ENCODE data around the gene KLRG1. TPM values are rescaled to one million over a fixed set of nuclear protein-coding genes. Genes with fewer than 3 reads are reported as not detected.

The KLRG1 gene
- total and polyA plus RNA-seq, 9 of the 15 experiments (the other 6 are each of a cell fraction or from before 2014, with no cell fraction given): 1.4 to 7.2 (median 2.1) TPM

- CTCF ChIA-PET (ENCODE audit: low intra/inter-chr PET ratio): no interaction called here
Measured at GRCh38 chr12:9047105-9047504, 57.8 kb downstream of the KLRG1 start.

More at GRCh38 chr12:9047105-9047504, 57.8 kb downstream of the KLRG1 start:
- no peak overlapping the region for H2AFZ ChIP-seq (ENCODE audit: low read depth, low read length)
- TF ChIP-seq EP400 (IDR thresholded peaks at IDR 0.05): no peak
- no peak for TF ChIP-seq SMAD1 (IDR thresholded peaks at IDR 0.05; ENCODE audit: low read depth, low read length, partially characterized antibody)
- no peak for TF ChIP-seq IRF9 (tag; IDR thresholded peaks at IDR 0.05)
- TF ChIP-seq CBFA2T2 (conservative IDR thresholded peaks at IDR 0.05): no peak
- no peak for TF ChIP-seq CLOCK (CRISPR knock-in tag; IDR thresholded peaks at IDR 0.05; ENCODE audit: borderline replicate concordance)
- TF ChIP-seq ZBTB1 (CRISPR knock-in tag; IDR thresholded peaks at IDR 0.05; ENCODE audit: borderline replicate concordance, low read depth): no peak
- no peak for TF ChIP-seq DEAF1 (CRISPR knock-in tag; IDR thresholded peaks at IDR 0.05)
- TF ChIP-seq EHMT2 (IDR thresholded peaks at IDR 0.05): no peak
- TF ChIP-seq HMG20B (CRISPR knock-in tag; IDR thresholded peaks at IDR 0.05): no peak
- no peak for TF ChIP-seq XRCC5 (IDR thresholded peaks at IDR 0.05; ENCODE audit: low read depth, low read length)
- no peak for TF ChIP-seq ZNF589 (CRISPR knock-in tag; IDR thresholded peaks at IDR 0.05; ENCODE audit: low read depth)
- TF ChIP-seq CREB3 (tag; conservative IDR thresholded peaks at IDR 0.05; ENCODE audit: low read depth): no peak
- TF ChIP-seq ZFP1 (CRISPR knock-in tag; IDR thresholded peaks at IDR 0.05): no peak
- no peak for TF ChIP-seq ZNF316 (IDR thresholded peaks at IDR 0.05)
- no peak overlapping the region for H3K4me2 ChIP-seq (ENCODE audit: insufficient read depth, low read length)
- intact Hi-C loops (cut with micrococcal nuclease) (loop anchor here (5.0 to 10.0 kb wide), 4 partner anchors 152 to 390 kb away; partner anchors contain the start of gene A2ML1), in situ Hi-C loops (cut with MboI) (no loop called here)
- POLR2A ChIA-PET: no interaction called here
- no peaks in the 10 kb centered on the region for H3K79me2 ChIP-seq (ENCODE audit: control insufficient read depth, insufficient read depth, low read length)
- no peak overlapping the region for H3K4me3 ChIP-seq
- H3K9me1 ChIP-seq (ENCODE audit: control insufficient read depth, insufficient read depth, low read length): no peaks in the 10 kb centered on the region
- DNase-seq (ENCODE audit: extremely low read depth in 1 of 4, low spot score in 3 of 4) (no peak), FAIRE-seq (no peak), ATAC-seq (no peak)
- H3K9ac ChIP-seq (ENCODE audit: insufficient read depth in 1 of 2, low read depth in 2 of 2, low read length in 2 of 2): no peak overlapping the region
- H4K20me1 ChIP-seq (replicated peaks; ENCODE audit: control insufficient read depth, insufficient read depth, low read length): no peaks in the 10 kb centered on the region
- WGBS (ENCODE audit: insufficient coverage, low coverage, missing lambda C conversion rate): 0% methylated on average over 1 of the region's 1 CpG
- no peaks in the 10 kb centered on the region; a peak in 1 of 5 replicates for H3K27me3 ChIP-seq (ENCODE audit: control insufficient read depth in 2 of 2, insufficient read depth in 2 of 2, low read length in 2 of 2)
- peaks cover 0 to 5% of the 10 kb centered on the region in 2 experiments; a peak in 1 of 5 replicates for H3K4me1 ChIP-seq (replicated peaks in 1 of 2; ENCODE audit: control insufficient read depth in 2 of 2, insufficient read depth in 2 of 2, low read length in 2 of 2)
- no peaks in the 10 kb centered on the region for H3K36me3 ChIP-seq (ENCODE audit: control insufficient read depth, insufficient read depth, low read length)
- H3K27ac ChIP-seq (ENCODE audit: extremely low read depth, low read depth, low read length): no peak overlapping the region
- no peaks in the 10 kb centered on the region for H3K9me3 ChIP-seq (replicated peaks; ENCODE audit: control insufficient read depth, insufficient read depth, low read depth, low read length)
- no TSS peak for BruUV-seq (replicated peaks)

Measured in K562 (cell line).